SU-DHL-6 (cell line): Measurements from ENCODE around the gene SPTLC3.

Source experiments
- CTCF ChIP-seq: fragments of 200-600 bp; sonication (generic); IDR thresholded peaks from one replicate; pipeline ENCODE4 v1.5.1; 2017; ENCODE audit warnings: antibody characterized with exemption, mild to moderate bottlenecking, low read length, moderate library complexity; ENCODE audit not compliant: insufficient read depth, poor library complexity, severe bottlenecking
- EZH2phosphoT487 ChIP-seq: fragments of 200-600 bp; sonication (generic), shearing (Covaris generic); conservative IDR thresholded peaks from 2 replicates; pipeline ENCODE4 v1.6.1; 2018; ENCODE audit warnings: mild to moderate bottlenecking, antibody characterized with exemption, low read length, moderate library complexity, mixed read lengths

GRCh38 chr20:13002251-13002650, 6.5 kb upstream of the SPTLC3 start:
- no peak for TF ChIP-seq CTCF
- no peak for TF ChIP-seq EZH2phosphoT487
